Measurements from ENCODE around the gene FLT1.

The FLT1 gene

GRCh38 chr13:28494778-28495537 lies at the start of gene FLT1:
TSS of gene FLT1 (minus strand) at chr13:28495128. CDS start at chr13:28494843, 285 bp downstream.
- DNase-seq: no peak

- DNase-seq: no peak
Measured at GRCh38 chr13:28544026-28544425, 49.1 kb upstream of the FLT1 start.

- no peak for DNase-seq
Measured at GRCh38 chr13:28542804-28543203, 47.9 kb upstream of the FLT1 start.

GRCh38 chr13:28541966-28542365 lies 47.0 kb upstream of the FLT1 start:
- no peak for DNase-seq

- no peak for DNase-seq
Measured at GRCh38 chr13:28540612-28541011, 45.7 kb upstream of the FLT1 start.

- DNase-seq: no peak
Measured at GRCh38 chr13:28539625-28540286, 44.8 kb upstream of the FLT1 start.

GRCh38 chr13:28538932-28539331 lies 44.0 kb upstream of the FLT1 start:
- DNase-seq: no peak

- no peak for DNase-seq
Measured at GRCh38 chr13:28537171-28537570, 42.2 kb upstream of the FLT1 start.

GRCh38 chr13:28536371-28536770 lies 41.4 kb upstream of the FLT1 start:
- DNase-seq: no peak

GRCh38 chr13:28535734-28536133 lies 40.8 kb upstream of the FLT1 start:
- no peak for DNase-seq

- DNase-seq: no peak
Measured at GRCh38 chr13:28534801-28535200, 39.9 kb upstream of the FLT1 start.

GRCh38 chr13:28534210-28534609 lies 39.3 kb upstream of the FLT1 start:
- no peak for DNase-seq

- no peak for DNase-seq
Measured at GRCh38 chr13:28533441-28534166, 38.7 kb upstream of the FLT1 start.

- DNase-seq: no peak
Measured at GRCh38 chr13:28533125-28533436, 38.2 kb upstream of the FLT1 start.

- no peak for DNase-seq
Measured at GRCh38 chr13:28532388-28533124, 37.6 kb upstream of the FLT1 start.

GRCh38 chr13:28531845-28532387 lies 37.0 kb upstream of the FLT1 start:
- DNase-seq: no peak

GRCh38 chr13:28531077-28531844 lies 36.3 kb upstream of the FLT1 start:
- DNase-seq: no peak

- no peak for DNase-seq
Measured at GRCh38 chr13:28530729-28531076, 35.8 kb upstream of the FLT1 start.

- no peak for DNase-seq
Measured at GRCh38 chr13:28529836-28530235, 34.9 kb upstream of the FLT1 start.

GRCh38 chr13:28528848-28529247 lies 33.9 kb upstream of the FLT1 start:
- no peak for DNase-seq

GRCh38 chr13:28528388-28528787 lies 33.5 kb upstream of the FLT1 start:
- DNase-seq: no peak

GRCh38 chr13:28527629-28528028 lies 32.7 kb upstream of the FLT1 start:
- DNase-seq: no peak
